Uterus (tissue), 4 donors: Measurements from ENCODE around the gene LGALS3BP. TPM values are rescaled to one million over a fixed set of nuclear protein-coding genes. Genes with fewer than 3 reads are reported as not detected.

Experiments
- DNase-seq, 2 donors: peaks; one replicate each; pipeline ENCODE4 v3.0.0-alpha.2; 2019 to 2020
- H3K27ac ChIP-seq, 2 donors: fragments of 200-600 bp; sonication (generic); 1 replicate in 1 of 2; 2 replicates in 1 of 2; pipeline ENCODE4 v1.5.1; 2016 to 2018
- H3K27me3 ChIP-seq, 2 donors: fragments of 200-600 bp; sonication (generic); one replicate each; pipeline ENCODE4 v1.5.1; 2018 to 2019; ENCODE audit warnings: control low read depth in 1 of 2
- H3K36me3 ChIP-seq, 2 donors: fragments of 200-600 bp; sonication (generic); one replicate each; pipeline ENCODE4 v1.5.1; 2019; ENCODE audit warnings: control low read depth in 1 of 2
- H3K4me1 ChIP-seq, 2 donors: fragments of 200-600 bp; sonication (generic); one replicate each; pipeline ENCODE4 v1.5.1; 2018 to 2019; ENCODE audit warnings: control low read depth in 1 of 2
- H3K4me3 ChIP-seq, 2 donors: fragments of 200-600 bp; sonication (generic); 1 replicate in 1 of 2; 2 replicates in 1 of 2; pipeline ENCODE4 v1.5.1; 2018 to 2019; ENCODE audit warnings: mild to moderate bottlenecking in 1 of 2
- H3K9me3 ChIP-seq, 2 donors: fragments of 200-600 bp; sonication (generic); one replicate each; pipeline ENCODE4 v1.5.1; 2019; ENCODE audit warnings: control low read depth in 1 of 2
- POLR2A ChIP-seq, 2 donors: fragments of 450-650 bp; IDR thresholded peaks; one replicate each; pipeline ENCODE4 v1.6.1; 2016; ENCODE audit warnings: antibody characterized with exemption in 2 of 2, mild to moderate bottlenecking in 1 of 2, moderate library complexity in 1 of 2
- intact Hi-C: fragments of 100-400 bp; cut with DNase I; formaldehyde crosslinking; loops from one replicate; pipeline ENCODE4 v1.15.1; 2023; ENCODE audit warnings: low total_unique reads
- total RNA-seq, 4 donors: library from RNA; depleted of rRNA in 3 of 4; stranded (reverse); fragments of >200 nt in 3 of 4; gene quantifications; one replicate each; pipeline versions ENCODE4 v1.1.0 to v1.2.4, GENCODE V29; 2014 to 2023
- TF ChIP-seq, protein P1 (sequence below), 4 experiments: fragments of 200-600 bp in 2 of 4; fragments of 450-650 bp in 2 of 4; sonication (generic) in 2 of 4; IDR thresholded peaks; one replicate each; pipeline ENCODE4 v1.5.1; 2016 to 2019; ENCODE audit warnings: antibody characterized with exemption in 4 of 4, mild to moderate bottlenecking in 2 of 4, moderate library complexity in 1 of 4
- donor health status: DM: yes; HTN: yes; CAD: no.

Gene LGALS3BP
- total RNA-seq, 4 donors from 2014 or later = 88.2 to 396 (median 244) TPM

DNA sequence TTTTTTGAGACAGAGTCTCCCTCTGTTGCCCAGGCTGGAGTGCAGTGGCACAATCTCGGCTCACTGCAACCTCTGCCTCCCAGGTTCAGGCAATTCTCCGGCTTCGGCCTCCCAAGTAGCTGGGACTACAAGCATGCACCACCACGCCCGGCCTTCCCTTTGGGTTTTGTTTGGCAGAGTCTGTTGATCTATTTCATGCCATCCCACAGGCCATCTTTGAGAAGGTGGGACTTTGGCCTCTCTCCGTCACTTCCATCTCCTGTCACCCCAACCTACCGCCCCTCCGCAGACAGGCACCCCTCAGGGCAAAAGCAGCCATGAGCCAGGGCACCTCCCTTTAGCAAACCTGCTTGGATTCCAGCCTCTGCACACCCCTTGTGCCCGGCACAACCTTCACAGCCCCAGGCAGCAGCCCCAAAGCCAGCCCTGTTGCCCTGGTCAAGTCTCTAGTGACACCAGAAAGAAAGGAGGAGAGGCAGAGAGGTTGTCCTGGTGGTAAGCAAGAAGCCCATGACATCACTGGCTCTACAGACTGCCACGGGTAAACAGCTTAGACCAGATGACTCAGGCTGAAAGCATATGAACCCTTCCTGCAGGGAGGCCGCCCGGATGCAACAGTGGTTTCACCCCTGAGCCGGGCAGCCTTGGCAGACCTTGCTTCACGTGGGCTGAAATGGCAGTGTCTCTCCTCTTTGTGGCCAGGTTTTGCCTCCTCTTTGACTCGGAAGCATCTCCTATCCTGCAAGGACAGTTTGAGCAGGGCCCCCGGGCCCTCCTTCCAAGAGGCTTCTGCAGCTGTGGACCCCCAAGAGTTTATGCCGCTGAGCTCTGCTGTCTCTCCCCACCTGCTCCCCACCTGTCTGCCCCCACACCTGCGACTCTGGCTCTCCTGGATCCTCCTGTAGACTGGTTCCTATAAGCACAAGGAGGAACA lies 46.4 kb downstream of the LGALS3BP start:
- peak overlapping the region; percentile 95 to 99 for H3K27ac ChIP-seq
- DNase-seq = peak; percentile 56 to 83
- no peaks in the 10 kb centered on the region for H3K36me3 ChIP-seq
- intact Hi-C loops = no loop called here
- H3K4me1 ChIP-seq = peaks cover 17 to 19% of the 10 kb centered on the region in 2 donors
- H3K27me3 ChIP-seq = no peaks in the 10 kb centered on the region
- peak overlapping the region in 1 of 2 donors; percentile 2 for H3K4me3 ChIP-seq
- H3K9me3 ChIP-seq = no peaks in the 10 kb centered on the region
- TF ChIP-seq POLR2A (IDR thresholded peaks at IDR 0.05) = peak in 1 of 2 donors; percentile 7
- TF ChIP-seq, protein P1, sequence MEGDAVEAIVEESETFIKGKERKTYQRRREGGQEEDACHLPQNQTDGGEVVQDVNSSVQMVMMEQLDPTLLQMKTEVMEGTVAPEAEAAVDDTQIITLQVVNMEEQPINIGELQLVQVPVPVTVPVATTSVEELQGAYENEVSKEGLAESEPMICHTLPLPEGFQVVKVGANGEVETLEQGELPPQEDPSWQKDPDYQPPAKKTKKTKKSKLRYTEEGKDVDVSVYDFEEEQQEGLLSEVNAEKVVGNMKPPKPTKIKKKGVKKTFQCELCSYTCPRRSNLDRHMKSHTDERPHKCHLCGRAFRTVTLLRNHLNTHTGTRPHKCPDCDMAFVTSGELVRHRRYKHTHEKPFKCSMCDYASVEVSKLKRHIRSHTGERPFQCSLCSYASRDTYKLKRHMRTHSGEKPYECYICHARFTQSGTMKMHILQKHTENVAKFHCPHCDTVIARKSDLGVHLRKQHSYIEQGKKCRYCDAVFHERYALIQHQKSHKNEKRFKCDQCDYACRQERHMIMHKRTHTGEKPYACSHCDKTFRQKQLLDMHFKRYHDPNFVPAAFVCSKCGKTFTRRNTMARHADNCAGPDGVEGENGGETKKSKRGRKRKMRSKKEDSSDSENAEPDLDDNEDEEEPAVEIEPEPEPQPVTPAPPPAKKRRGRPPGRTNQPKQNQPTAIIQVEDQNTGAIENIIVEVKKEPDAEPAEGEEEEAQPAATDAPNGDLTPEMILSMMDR (IDR thresholded peaks at IDR 0.05) = no peak

DNA sequence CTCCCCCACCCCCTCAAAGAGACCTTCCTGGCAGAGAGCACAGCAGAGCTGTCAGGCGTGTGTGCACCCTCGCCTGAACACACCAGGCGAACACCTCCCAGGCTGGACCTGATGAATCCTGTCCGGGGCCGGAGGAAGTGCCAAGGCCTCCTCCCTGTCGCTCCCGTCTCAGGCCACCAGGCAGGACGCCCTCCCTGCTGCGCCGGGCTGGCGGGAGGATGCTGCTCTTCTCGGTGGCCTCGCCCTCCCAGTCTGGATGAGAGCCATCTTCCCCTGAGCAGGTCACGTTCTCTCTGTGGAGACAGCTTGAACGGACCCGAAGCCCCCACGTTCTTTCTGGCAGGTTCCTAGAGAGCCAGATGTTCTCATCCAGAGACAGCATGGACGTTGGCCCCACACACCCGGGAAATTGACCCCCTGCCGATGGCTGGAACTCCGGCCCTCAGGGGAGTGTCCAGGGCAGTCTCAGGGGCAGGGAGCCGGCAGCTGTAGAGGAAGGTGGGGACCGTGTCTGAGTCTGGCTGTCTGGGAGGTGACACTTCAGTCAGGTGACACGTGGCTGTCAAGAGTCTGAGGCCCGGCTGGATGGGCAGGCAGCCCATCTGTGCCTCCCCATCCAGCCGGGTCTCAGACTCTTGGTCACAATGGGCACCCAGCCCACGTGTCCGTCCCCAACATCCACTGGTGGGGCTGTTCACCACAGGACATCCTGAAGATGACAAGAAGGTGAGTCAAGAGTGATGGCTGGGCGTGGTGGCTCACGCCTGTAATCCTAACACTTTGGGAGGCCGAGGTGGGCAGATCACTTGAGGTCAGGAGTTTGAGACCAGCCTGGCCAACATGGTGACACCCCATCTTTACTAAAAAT lies 49.6 kb downstream of the LGALS3BP start:
- H3K4me1 ChIP-seq = peaks cover 15 to 17% of the 10 kb centered on the region in 2 donors
- H3K4me3 ChIP-seq = no peak overlapping the region
- H3K9me3 ChIP-seq = no peaks in the 10 kb centered on the region
- no peak for TF ChIP-seq POLR2A (IDR thresholded peaks at IDR 0.05)
- TF ChIP-seq, protein P1 (IDR thresholded peaks at IDR 0.05) = no peak
- no peaks in the 10 kb centered on the region for H3K36me3 ChIP-seq
- no peak for DNase-seq
- no peaks in the 10 kb centered on the region for H3K27me3 ChIP-seq
- intact Hi-C loops = loop anchor here (10.0 kb wide), 1 partner anchor 65 kb away; no protein-coding TSS in a partner anchor
- H3K27ac ChIP-seq = peak overlapping the region in 1 of 2 donors; percentile 6

DNA sequence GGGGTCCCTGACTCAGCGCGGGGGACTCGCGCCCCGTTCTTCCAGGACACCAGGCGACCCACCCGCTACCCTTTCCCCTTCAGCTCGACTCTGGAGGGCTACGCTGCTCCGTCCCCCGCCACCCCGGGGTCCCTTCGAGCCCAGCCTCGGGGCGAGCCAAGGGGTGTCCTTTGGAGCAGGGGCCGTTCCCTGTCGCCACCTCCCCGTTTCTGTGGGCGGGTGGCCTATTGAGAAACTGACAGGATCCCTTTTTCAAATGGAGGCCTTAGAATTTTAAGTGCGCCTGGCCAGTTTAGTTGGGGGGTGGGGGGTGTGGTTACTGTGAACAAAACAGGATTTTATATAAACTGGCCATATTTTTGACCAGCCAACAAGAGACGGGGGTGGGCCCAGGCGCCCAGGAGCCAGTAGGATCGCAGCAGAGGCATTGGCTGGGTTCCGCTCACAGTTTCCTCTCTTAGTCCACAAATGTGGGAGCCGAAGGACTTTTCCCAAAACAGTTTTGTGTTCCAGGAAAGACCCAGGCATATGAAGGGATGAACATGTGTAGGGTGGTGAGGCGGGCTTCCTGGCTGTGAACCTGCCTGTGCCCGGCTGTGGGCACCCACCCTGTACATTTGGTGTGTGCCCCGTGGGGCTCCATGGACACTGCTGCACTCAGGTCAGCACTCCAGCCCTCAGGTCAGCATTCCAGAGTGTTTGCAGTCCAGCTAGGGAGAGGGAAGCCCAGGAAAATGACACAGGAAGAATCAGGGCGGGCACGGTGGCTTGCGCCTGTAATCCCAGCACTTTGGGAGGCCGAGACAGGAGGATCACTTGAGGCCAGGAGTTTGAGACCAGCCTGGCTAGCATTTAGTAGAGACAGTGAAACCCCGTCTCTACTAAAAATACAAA lies 53.8 kb downstream of the LGALS3BP start:
- H3K4me3 ChIP-seq = peak overlapping the region; percentile 63
- no peaks in the 10 kb centered on the region for H3K27me3 ChIP-seq
- no peaks in the 10 kb centered on the region for H3K36me3 ChIP-seq
- peak overlapping the region; percentile 98 to 99 for H3K27ac ChIP-seq
- TF ChIP-seq, protein P1 (IDR thresholded peaks at IDR 0.05) = no peak
- TF ChIP-seq POLR2A (IDR thresholded peaks at IDR 0.05) = peak; percentile 48 to 53
- H3K9me3 ChIP-seq = no peaks in the 10 kb centered on the region
- H3K4me1 ChIP-seq = peaks cover 0 to 13% of the 10 kb centered on the region in 2 donors
- intact Hi-C loops = loop anchor here (10.0 kb wide), 1 partner anchor 61 kb away; no protein-coding TSS in a partner anchor
- peak; percentile 87 to 95 for DNase-seq

DNA sequence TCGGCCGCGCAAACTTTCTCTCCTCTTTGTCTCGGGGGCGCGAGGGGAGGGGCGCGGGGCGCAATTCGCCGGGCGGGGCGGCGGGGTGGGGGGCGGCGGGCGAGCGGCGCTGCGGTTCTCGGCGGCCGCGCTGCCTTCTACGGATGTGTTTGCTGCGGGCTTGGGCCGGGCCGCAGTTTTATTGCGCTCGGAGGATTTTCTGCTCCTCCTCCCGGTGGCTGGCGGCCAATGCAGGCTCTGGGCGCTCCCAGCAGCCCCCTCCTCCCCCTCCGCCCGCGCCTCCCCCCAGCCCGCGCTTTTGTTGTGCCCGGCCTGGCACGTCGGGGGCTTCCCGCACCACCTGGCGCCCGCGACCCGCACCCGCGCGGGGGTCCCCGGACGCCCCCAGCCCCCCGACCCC lies 54.5 kb downstream of the LGALS3BP start, which contains the start of gene TIMP2:
Gene TIMP2, minus strand, starts transcription at position 154 of the 400 bp plus-strand sequence. CDS start 299 bp downstream, outside the sequence.
- no peaks in the 10 kb centered on the region for H3K9me3 ChIP-seq
- DNase-seq = peak; percentile 93 to 95
- TF ChIP-seq POLR2A (IDR thresholded peaks at IDR 0.05) = peak; percentile 53 to 70
- TF ChIP-seq, protein P1 (IDR thresholded peaks at IDR 0.05) = peak in 1 of 4 experiments; percentile 28
- no peaks in the 10 kb centered on the region for H3K27me3 ChIP-seq
- intact Hi-C loops = loop anchor here (10.0 kb wide), 1 partner anchor 60 kb away; no protein-coding TSS in a partner anchor
- peaks cover 0 to 16% of the 10 kb centered on the region in 2 donors for H3K4me1 ChIP-seq
- H3K4me3 ChIP-seq = peak within 1 kb of the TSS; percentile 63
- H3K27ac ChIP-seq = peak within 1 kb of the TSS; percentile 98 to 99
- H3K36me3 ChIP-seq = no peaks in the 10 kb centered on the region
